GM21576 (cell line): Measurements from ENCODE around the gene SYMPK.
"Not testable (repeated sequence)": the region's sequence is repeated elsewhere in the genome, so short reads cannot be mapped to it uniquely, and the experiment has no call there.

Experiments used
- ATAC-seq: cut with Tn5 transposase; IDR thresholded peaks from one replicate; pipeline ENCODE4 v1.9.1; 2021; ENCODE audit warnings: mild to moderate bottlenecking, moderate library complexity; ENCODE audit not compliant: unreplicated experiment

Gene SYMPK

GRCh38 chr19:45809643-45810159, 53.2 kb downstream of the SYMPK start:
- no peak for ATAC-seq

GRCh38 chr19:45805719-45806118, 57.2 kb downstream of the SYMPK start:
- no peak for ATAC-seq

GRCh38 chr19:45804959-45805230, 58.1 kb downstream of the SYMPK start:
- no peak for ATAC-seq

GRCh38 chr19:45804140-45804958, 58.6 kb downstream of the SYMPK start:
- no peak for ATAC-seq

GRCh38 chr19:45801603-45802175, 61.3 kb downstream of the SYMPK start:
- ATAC-seq = no peak

- ATAC-seq = no peak
These were observed 62.8 kb downstream of the SYMPK start for GRCh38 chr19:45800070-45800553.

- ATAC-seq = not testable (repeated sequence)
These were observed 63.4 kb downstream of the SYMPK start for GRCh38 chr19:45799541-45799940.

GRCh38 chr19:45798995-45799517, 63.9 kb downstream of the SYMPK start:
- no peak for ATAC-seq

DNA sequence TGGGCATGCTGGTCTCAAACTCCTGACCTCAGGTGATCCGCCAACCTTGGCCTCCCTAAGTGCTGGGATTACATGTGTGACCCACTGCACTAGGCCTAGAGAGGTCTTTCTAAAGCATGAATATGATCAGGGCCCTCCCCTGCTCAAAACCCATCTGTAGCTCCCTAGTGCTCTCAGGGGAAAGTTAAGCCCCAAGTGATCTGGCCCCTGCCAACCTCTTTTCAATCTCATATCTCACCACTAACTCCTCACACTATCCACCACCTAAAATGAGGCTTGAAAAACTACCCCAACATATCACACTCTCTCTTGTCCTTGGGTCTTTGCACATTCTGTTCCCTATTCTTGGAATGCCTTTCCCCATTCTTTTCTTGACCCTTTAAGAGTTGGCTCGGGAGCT, 68.3 kb downstream of the SYMPK start:
- ATAC-seq = no peak

DNA sequence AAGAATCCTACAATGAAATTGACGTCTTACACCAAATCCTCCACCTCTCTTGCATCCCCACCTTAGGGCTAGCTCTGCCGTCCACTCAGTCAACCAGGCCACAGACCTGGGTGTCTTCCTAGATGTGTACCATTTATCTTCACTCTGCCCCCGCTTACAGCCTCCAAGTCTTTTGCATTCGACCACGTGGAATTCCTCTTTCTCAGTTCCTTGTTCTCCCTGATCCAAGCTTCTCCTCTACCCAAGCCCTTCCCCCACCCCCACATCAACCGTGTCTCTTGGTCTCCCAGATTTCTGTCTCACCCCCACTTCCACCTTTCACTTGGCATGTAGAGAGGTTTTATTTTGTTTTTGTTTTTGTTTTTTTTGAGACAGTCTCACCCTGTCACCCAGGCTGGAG, 69.1 kb downstream of the SYMPK start:
- ATAC-seq = no peak

DNA sequence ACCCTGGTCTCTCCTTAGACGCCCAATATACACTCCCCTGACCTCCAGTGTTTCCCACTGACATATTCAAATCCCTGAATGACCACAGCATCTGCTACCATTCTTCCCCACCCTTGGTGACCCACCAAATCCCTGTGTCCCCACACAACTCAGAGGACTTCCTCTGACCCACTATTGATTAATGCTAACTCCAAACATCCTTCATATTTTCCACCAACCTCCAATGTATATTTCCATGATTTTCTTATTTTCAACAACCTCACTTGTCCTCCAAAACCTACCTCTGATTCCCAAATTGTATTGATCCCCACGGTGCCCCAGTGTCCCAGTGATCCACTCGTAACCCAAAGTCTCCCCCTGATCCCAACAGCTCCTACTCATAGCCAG, 69.8 kb downstream of the SYMPK start:
- no peak for ATAC-seq

DNA sequence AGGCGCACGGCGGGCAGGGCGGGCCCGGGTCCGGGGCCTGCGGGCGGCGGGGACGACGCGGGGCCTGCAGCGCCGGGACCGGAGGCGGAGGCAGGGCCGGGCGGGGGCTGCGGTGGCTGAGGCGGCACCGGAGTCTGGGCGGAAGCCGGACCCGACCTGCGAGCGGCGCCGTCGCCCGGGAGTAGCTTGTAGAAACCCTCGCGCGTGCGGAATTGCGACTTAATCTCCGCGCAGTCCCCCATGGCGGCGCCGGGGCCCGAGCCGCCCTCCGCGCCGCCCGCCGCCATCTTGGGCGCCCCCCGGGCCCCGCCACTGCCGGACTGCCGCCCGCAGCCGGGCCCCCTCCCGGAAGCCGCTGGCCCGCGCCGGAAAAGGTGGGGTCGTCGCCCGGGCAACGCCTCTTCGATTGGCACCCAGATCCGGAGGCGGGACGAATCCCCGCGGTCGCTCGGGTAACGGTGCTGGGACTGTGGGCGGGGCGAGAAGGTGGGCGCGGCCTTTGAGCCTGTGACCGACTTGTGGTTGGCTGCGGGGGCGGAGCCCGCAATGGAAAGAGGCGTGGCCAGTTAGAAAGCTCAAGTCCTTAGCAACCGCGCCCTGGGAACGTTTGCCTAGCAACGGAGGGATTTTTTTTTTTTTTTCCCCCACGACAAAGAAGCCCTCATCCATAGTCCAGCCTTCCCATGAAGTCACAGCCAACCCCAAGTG, 70.3 kb downstream of the SYMPK start, which contains the start of gene DMWD:
Gene DMWD (minus strand): TSS at position 376 of the 708 bp plus-strand sequence. CDS start 89 bp downstream, at position 287.
- ATAC-seq = peak; percentile 89

GRCh38 chr19:45791744-45792469, 71.0 kb downstream of the SYMPK start:
- peak; percentile 12 for ATAC-seq

DNA sequence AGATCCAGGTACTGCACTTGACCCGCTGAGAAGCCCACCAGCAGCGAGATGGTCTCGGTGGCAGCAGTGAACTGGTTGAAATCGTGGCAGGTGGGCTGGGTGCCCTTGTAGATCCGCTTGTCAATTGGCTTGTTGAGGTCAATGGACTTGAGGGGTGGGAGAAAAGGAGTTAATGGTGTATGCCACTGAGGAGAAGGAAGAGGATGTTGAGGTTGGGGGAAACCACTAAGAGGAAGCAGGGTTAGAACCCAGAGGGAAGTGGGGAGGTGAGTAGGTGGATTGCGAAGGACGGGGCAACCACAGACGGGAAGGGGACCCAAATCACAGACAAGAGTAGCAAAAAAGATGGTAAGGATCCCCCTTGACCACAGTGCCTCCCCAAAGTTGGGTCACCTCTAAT, 72.0 kb downstream of the SYMPK start:
- ATAC-seq = no peak

- ATAC-seq = no peak
These were observed 73.7 kb downstream of the SYMPK start for GRCh38 chr19:45789035-45789786.

- no peak for ATAC-seq
These were observed 76.4 kb downstream of the SYMPK start for GRCh38 chr19:45786533-45786894.

- ATAC-seq = no peak
These were observed 77.0 kb downstream of the SYMPK start for GRCh38 chr19:45785781-45786532.

DNA sequence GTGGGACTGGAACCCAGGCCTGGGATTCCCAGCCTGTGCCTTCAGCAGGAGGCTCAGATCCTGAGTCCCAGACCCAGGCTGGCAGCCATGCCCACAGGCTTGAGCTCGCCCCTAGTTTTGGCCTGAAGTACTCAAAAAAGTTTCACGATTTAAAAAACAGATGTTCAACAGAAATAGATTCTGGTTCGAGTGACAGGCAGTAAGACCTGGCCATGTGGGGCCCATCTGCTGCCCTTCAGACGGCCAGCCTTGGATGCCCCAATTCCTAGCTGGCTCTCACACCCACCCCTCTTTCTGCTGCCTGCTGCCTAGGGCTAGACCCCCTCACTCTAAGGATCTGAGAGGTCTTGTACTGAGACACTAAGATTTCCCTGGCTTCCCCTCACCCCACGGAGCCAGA, 77.8 kb downstream of the SYMPK start:
- no peak for ATAC-seq

DNA sequence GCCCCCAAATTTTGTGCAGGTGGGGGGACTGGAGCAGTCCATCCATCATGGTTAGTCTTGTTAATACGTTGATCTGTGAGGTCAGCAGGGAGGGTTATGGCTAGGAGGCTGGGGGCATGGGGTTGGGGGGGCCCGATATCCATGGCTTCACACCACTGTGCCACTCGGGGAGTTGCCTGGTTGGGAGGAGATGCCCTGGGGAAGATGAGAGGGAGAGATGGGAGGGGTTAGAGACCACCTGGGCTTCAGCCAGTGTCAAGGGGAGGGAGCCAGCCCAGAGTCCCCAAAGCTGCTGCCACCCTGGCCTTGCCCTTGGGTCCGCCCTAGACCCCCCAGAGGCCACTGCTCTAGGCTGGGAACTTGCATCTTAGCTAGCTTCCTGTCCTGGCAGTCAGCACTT, 78.9 kb downstream of the SYMPK start:
- no peak for ATAC-seq
